Fibroblast of lung (primary cell): ENCODE results near the gene PEX16. TPM values are rescaled to one million over a fixed set of nuclear protein-coding genes. Genes with fewer than 3 reads are reported as not detected.
A peak's percentile ranks its signal among the peaks of the same experiment; 100 is the strongest.

Experiments
- DNase-seq, 2 donors: peaks; one replicate each; pipeline versions ENCODE4 v3.0.0 to v3.0.0-alpha.2; 2010; ENCODE audit warnings: low read depth in 2 of 2
- H2AFZ ChIP-seq: 2 replicates; pipeline ENCODE4 v1.5.1; 2012; ENCODE audit warnings: low read length, control low read depth, inconsistent platforms
- H3K27ac ChIP-seq: 2 replicates; pipeline ENCODE4 v1.5.1; 2011; ENCODE audit warnings: low read length, control low read depth; ENCODE audit not compliant: insufficient read depth
- H3K27me3 ChIP-seq: 2 replicates; pipeline ENCODE4 v1.5.1; 2011; ENCODE audit warnings: mild to moderate bottlenecking, low read length; ENCODE audit not compliant: control insufficient read depth, insufficient read depth
- H3K36me3 ChIP-seq: 2 replicates; pipeline ENCODE4 v1.5.1; 2011; ENCODE audit warnings: low read length; ENCODE audit not compliant: control insufficient read depth, insufficient read depth
- H3K4me1 ChIP-seq: 2 replicates; pipeline ENCODE4 v1.5.1; 2011; ENCODE audit warnings: low read length; ENCODE audit not compliant: control insufficient read depth, insufficient read depth; ENCODE audit errors: extremely low read depth
- H3K4me2 ChIP-seq: 2 replicates; pipeline ENCODE4 v1.5.1; 2011; ENCODE audit warnings: low read length, control low read depth; ENCODE audit not compliant: insufficient read depth; ENCODE audit errors: extremely low read depth
- H3K4me3 ChIP-seq, 4 experiments: fragments of 200-600 bp in 1 of 4; sonication (generic) in 1 of 4; replicated peaks in 1 of 4; 2 replicates each; pipeline ENCODE4 v1.5.1; 2011 to 2016; ENCODE audit warnings: low read length in 4 of 4, low read depth in 3 of 4, mild to moderate bottlenecking in 3 of 4, control low read depth in 2 of 4, inconsistent platforms in 1 of 4, mixed read lengths in 1 of 4; ENCODE audit not compliant: insufficient read depth in 1 of 4; ENCODE audit errors: control extremely low read depth in 1 of 4
- H3K79me2 ChIP-seq: 2 replicates; pipeline ENCODE4 v1.5.1; 2012; ENCODE audit warnings: mild to moderate bottlenecking, low read length, inconsistent platforms; ENCODE audit not compliant: control insufficient read depth, insufficient read depth
- H3K9ac ChIP-seq: 2 replicates; pipeline ENCODE4 v1.5.1; 2011; ENCODE audit warnings: mild to moderate bottlenecking, low read length, control low read depth; ENCODE audit not compliant: insufficient read depth
- H3K9me3 ChIP-seq: 2 replicates; pipeline ENCODE4 v1.5.1; 2012; ENCODE audit warnings: low read depth, low read length; ENCODE audit not compliant: control insufficient read depth, insufficient read depth
- H4K20me1 ChIP-seq: 2 replicates; pipeline ENCODE4 v1.5.1; 2011; ENCODE audit warnings: low read length; ENCODE audit not compliant: control insufficient read depth, insufficient read depth; ENCODE audit errors: extremely low read depth
- EZH2 ChIP-seq: IDR thresholded peaks from 2 replicates; pipeline ENCODE4 v1.5.1; 2012; ENCODE audit warnings: low read length, control low read depth, mild to moderate bottlenecking; ENCODE audit errors: missing control alignments
- polyA plus RNA-seq, 2 donors: library from polyadenylated mRNA; depleted of rRNA in 1 of 2; stranded (reverse) in 1 of 2; unstranded in 1 of 2; fragments of >200 nt; gene quantifications; 2 replicates each; pipeline ENCODE4 v1.2.1, GENCODE V29; 2011 to 2012; ENCODE audit warnings: missing spikeins in 1 of 2
- total RNA-seq: library from RNA; depleted of rRNA; stranded (reverse); fragments of >200 nt; gene quantifications from 2 replicates; pipeline ENCODE4 v1.2.1, GENCODE V29; 2014
- TF ChIP-seq, protein P1 (sequence below), 2 donors: IDR thresholded peaks in 1 of 2; conservative IDR thresholded peaks in 1 of 2; 1 replicate in 1 of 2; 2 replicates in 1 of 2; pipeline ENCODE4 v1.5.1; 2011 to 2012; ENCODE audit warnings: low read length in 2 of 2, control low read depth in 1 of 2, inconsistent platforms in 1 of 2, low read depth in 1 of 2, mild to moderate bottlenecking in 1 of 2

PEX16 gene
- total and polyA plus RNA-seq, 2 donors (not counting 1 experiment from before 2014, with no cell fraction given), result 11.0 to 44.4 TPM

DNA sequence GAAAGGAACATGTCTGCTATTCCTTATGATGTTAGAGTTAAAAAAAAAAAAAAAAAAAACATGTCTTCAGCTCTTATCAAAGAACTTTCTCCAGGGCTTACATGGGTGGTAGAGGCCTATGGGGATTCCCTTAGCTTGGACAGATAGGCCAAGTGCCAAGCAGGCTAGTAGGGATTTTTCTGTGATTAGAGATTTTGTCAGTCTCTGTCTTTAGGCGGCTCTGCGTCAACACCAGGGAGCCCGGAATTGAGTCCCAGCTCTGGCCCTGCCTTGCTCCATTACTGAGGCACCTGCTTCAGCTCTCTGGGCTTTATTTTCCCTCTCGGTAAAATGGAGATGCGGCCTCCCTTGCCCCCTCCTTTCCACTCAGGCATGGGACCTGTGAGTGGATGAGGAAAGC, 57.3 kb downstream of the PEX16 start:
- no peak for DNase-seq
- TF ChIP-seq, protein P1, sequence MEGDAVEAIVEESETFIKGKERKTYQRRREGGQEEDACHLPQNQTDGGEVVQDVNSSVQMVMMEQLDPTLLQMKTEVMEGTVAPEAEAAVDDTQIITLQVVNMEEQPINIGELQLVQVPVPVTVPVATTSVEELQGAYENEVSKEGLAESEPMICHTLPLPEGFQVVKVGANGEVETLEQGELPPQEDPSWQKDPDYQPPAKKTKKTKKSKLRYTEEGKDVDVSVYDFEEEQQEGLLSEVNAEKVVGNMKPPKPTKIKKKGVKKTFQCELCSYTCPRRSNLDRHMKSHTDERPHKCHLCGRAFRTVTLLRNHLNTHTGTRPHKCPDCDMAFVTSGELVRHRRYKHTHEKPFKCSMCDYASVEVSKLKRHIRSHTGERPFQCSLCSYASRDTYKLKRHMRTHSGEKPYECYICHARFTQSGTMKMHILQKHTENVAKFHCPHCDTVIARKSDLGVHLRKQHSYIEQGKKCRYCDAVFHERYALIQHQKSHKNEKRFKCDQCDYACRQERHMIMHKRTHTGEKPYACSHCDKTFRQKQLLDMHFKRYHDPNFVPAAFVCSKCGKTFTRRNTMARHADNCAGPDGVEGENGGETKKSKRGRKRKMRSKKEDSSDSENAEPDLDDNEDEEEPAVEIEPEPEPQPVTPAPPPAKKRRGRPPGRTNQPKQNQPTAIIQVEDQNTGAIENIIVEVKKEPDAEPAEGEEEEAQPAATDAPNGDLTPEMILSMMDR (conservative IDR thresholded peaks at IDR 0.05 in 1 of 2, IDR thresholded peaks at IDR 0.05 in 1 of 2; ENCODE audit: low read depth in 1 of 2, low read length in 2 of 2), result no peak
- no peak for TF ChIP-seq EZH2
- Histone ChIP-seq H3K27me3 (no peaks in the 10 kb centered on the region), H3K9me3 (no peaks in the 10 kb centered on the region), H3K36me3 (peaks cover 23% of the 10 kb centered on the region), H3K79me2 (no peaks in the 10 kb centered on the region), H3K4me1 (peaks cover 31% of the 10 kb centered on the region), H4K20me1 (no peaks in the 10 kb centered on the region), H3K4me2 (peak overlapping the region; percentile 81), H3K4me3 (no peak overlapping the region), H3K9ac (peak overlapping the region; percentile 45), H3K27ac (peak overlapping the region; percentile 93), H2AFZ (no peak overlapping the region)

Other genes with a start within 250 kb of the PEX16 start
- 10.4 and 11.8 TPM in 2 replicates for gene SLC35C1, start 112.7 kb downstream of the PEX16 start, total RNA-seq
- gene SLC35C1, start 112.7 kb downstream of the PEX16 start, polyA plus RNA-seq, result 6.7 and 6.9 TPM in 2 replicates
- gene CRY2, start 70.4 kb downstream of the PEX16 start, total RNA-seq, result 17.5 and 21.5 TPM in 2 replicates
- 8.3 and 8.4 TPM in 2 replicates for gene CRY2, start 70.4 kb downstream of the PEX16 start, polyA plus RNA-seq
- 6.6 and 7.4 TPM in 2 replicates for gene MAPK8IP1, start 32.2 kb downstream of the PEX16 start, total RNA-seq
- 3.8 and 5.7 TPM in 2 replicates for gene MAPK8IP1, start 32.2 kb downstream of the PEX16 start, polyA plus RNA-seq
- gene FREY1, start 10.6 kb downstream of the PEX16 start, total RNA-seq, result 0.77 and 0.83 TPM in 2 replicates
- 0.11 TPM in 1 of 2 replicates, not detected in the other for gene FREY1, start 10.6 kb downstream of the PEX16 start, polyA plus RNA-seq
- not detected in 2 replicates for gene LARGE2, start 4.8 kb upstream of the PEX16 start, total RNA-seq
- not detected in 2 replicates for gene LARGE2, start 4.8 kb upstream of the PEX16 start, polyA plus RNA-seq
- 13.6 and 21.0 TPM in 2 replicates for gene PHF21A, start 203.6 kb upstream of the PEX16 start, total RNA-seq
- gene PHF21A, start 203.6 kb upstream of the PEX16 start, polyA plus RNA-seq, result 17.0 and 18.5 TPM in 2 replicates